AG04449 (cell line): ENCODE measurements around the gene LRSAM1.

Experiments
- CTCF ChIA-PET: fragments of 350-600 bp; formaldehyde crosslinking; extraction: SDS; loops from one replicate; lab custom pipeline; 2021; ENCODE audit warnings: antibody characterized with exemption; lab: Yijun Ruan, JAX
- POLR2A ChIA-PET: fragments of 400-600, 350-600 bp; formaldehyde crosslinking; extraction: SDS; loops from one replicate; lab custom pipeline; 2020; ENCODE audit warnings: antibody characterized with exemption, inconsistent platforms; lab: Yijun Ruan, JAX
- DNase-seq: peaks from one replicate; pipeline ENCODE4 v3.0.0-alpha.2; 2010; ENCODE audit warnings: low read depth, low spot score
- H3K4me3 ChIP-seq: 2 replicates; pipeline ENCODE4 v1.5.1; 2011; ENCODE audit warnings: low read depth, mild to moderate bottlenecking, control low read depth, low read length
- TF ChIP-seq, protein P1 (sequence below): IDR thresholded peaks from one replicate; pipeline ENCODE4 v1.5.1; 2011; ENCODE audit warnings: mild to moderate bottlenecking, moderate library complexity, low read length, control low read depth, inconsistent platforms; ENCODE audit not compliant: insufficient read depth; ENCODE audit errors: missing control alignments

LRSAM1 gene

DNA sequence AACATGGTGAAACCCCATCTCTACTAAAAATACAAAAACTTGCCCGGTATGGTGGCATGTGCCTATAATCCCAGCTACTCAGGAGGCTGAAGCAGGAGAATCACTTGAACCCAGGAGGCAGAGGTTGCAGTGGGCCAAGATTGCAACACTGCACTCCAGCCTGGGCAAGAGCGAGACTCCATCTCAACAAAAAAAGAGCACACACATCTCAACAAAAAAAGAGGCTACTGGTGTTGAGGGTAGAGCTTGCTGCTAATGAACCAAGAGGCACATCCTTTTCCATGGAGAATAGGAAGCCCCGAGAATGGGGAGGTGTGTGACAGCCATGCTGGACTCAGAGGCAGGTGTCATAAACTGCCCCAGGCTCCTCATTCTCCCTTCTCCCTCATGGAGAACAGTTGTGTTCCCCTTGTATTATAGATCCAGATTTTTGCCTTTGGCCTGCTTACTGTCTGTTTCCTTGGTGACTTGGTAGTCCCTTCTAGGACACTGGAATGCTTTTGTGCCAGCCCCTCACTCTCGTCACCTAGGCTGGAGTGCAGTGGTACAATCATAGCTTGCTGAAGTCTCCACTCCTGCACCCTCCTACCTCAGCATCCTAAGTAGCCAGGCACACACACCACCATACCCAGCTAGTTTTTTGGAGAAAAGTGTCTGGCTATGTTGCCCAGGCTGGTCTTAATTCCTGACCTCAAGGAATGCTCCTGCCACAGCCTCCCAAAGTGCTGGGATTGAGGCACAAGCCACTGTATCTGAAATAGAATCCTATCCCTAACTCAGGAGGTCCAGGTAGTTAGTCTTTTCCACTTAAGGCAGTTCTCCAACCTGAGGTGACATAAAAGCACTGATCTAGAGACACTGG is 5.2 kb upstream of the LRSAM1 start:
- ChIA-PET POLR2A (interaction anchor here (0.6 to 1.0 kb wide), 2 partner anchors 116 to 478 kb away, joined by 3 read pairs; no protein-coding TSS in a partner anchor), CTCF (no interaction called here)
- no peak for DNase-seq
- TF ChIP-seq, protein P1, sequence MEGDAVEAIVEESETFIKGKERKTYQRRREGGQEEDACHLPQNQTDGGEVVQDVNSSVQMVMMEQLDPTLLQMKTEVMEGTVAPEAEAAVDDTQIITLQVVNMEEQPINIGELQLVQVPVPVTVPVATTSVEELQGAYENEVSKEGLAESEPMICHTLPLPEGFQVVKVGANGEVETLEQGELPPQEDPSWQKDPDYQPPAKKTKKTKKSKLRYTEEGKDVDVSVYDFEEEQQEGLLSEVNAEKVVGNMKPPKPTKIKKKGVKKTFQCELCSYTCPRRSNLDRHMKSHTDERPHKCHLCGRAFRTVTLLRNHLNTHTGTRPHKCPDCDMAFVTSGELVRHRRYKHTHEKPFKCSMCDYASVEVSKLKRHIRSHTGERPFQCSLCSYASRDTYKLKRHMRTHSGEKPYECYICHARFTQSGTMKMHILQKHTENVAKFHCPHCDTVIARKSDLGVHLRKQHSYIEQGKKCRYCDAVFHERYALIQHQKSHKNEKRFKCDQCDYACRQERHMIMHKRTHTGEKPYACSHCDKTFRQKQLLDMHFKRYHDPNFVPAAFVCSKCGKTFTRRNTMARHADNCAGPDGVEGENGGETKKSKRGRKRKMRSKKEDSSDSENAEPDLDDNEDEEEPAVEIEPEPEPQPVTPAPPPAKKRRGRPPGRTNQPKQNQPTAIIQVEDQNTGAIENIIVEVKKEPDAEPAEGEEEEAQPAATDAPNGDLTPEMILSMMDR, result no peak
- H3K4me3 ChIP-seq, result no peak overlapping the region

DNA sequence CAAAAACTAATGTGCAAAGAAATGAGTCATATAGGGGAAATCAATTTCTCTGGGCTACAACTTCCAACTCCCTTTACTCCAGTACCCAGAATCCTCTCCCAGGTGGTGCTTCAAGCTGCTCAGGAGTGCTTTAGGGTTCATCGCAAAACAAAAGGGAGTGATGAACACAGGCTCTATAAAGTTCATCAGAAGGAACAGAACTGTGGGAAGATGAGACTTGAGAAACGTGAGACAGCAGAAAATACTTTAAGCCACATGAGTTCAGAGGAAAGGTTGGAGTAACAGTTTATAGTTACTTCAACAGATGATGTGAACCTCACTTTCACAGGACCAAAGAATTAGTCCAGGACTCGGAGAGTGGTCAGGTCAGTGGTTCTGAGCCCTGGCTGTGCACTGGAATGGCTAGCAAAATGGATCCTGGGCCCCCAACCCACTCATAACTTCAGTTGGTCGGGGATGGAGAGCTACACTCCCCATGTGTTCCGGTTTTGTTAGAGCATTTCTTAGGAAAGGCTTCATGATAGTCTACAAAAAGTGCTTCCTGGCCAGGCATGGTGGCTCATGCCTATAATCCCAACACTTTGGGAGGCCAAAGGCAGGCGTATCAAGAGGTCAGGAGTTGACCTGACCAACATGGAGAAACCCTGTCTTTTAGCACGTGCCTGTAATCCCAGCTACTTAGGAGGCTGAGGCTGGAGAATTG is 4.4 kb upstream of the LRSAM1 start:
- CTCF ChIA-PET, result interaction anchor here (1.7 kb wide), 1 partner anchor 232 kb away, joined by 4 read pairs; no protein-coding TSS in a partner anchor
- no peak overlapping the region for H3K4me3 ChIP-seq
- POLR2A ChIA-PET, result interaction anchor here (0.6 to 1.0 kb wide), 2 partner anchors 115 to 478 kb away, joined by 3 read pairs; no protein-coding TSS in a partner anchor
- TF ChIP-seq, protein P1, result no peak
- no peak for DNase-seq

DNA sequence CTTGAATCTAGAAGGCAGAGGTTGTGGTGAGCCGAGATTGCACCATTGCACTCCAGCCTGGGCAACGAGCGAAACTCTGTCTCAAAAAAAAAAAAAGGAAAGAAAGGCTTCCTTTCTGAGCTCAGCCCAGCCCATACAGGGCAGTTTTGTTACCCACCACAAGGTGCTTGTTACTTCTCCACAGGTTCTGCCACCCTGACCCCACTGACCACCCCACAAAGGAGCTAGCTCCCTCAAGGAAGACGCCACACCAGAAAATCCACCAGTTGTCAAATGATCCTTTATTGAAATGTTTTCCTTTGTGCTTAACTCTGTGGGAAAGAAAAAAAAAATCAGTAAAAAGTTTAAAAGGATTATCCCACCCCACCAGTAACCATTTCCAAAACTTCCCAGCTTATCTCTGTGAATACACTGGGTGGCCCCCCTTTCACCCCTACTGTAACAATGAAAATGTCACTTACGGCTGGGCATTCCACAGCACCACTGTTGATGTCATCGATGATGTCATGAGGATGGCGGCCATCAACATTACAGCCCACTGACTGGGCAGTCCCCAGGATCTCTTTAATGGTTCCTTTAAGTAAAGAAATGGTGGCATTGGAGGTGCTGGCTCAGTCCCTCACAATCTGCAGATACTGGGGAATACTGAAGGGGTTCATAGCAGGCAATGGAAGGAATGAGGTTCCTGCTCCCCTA is 3.7 kb upstream of the LRSAM1 start:
- ChIA-PET CTCF (interaction anchor here (0.7 to 1.7 kb wide), 3 partner anchors 12 to 242 kb away, joined by 3 to 4 read pairs (median 3); no protein-coding TSS in a partner anchor), POLR2A (interaction anchor here (0.6 kb wide), 1 partner anchor 523 kb away, joined by 3 read pairs; no protein-coding TSS in a partner anchor)
- no peak overlapping the region for H3K4me3 ChIP-seq
- no peak for DNase-seq
- TF ChIP-seq, protein P1, result no peak

DNA sequence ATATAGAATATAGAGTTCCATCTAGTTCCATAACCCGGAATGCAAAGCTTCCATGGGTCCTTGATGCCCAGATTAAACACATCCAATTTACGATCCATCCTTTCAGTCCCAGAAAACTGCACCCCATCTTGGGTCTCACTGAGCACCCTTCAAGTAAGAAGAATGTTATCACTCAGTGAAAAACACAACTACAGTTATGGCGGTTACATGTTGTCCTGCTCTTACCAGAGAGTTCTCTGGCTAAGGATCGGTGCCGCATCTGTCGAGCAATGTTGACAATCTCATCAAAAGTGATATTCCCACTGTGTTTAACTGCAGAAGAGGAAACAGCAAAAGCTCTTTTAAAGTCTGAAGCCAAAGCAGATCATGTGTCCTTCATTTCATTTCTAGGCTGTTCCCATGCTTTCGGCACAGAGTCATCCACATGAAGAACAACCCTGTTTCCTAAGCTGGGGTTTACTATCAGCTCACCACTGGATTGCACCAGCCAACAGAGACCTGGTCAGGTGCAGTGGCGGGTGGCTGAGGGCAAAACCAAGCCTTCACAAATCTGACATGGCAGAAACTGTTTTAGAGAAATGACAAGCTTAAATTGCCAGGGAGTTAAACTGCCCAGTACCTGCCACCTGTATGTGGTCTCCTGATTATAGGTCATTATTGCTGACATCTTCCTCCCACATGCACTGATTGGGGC is 3.1 kb upstream of the LRSAM1 start:
- peak overlapping the region; percentile 98 for H3K4me3 ChIP-seq
- ChIA-PET CTCF (interaction anchor here (0.7 to 1.7 kb wide), 3 partner anchors 12 to 243 kb away, joined by 3 to 4 read pairs (median 3); no protein-coding TSS in a partner anchor), POLR2A (no interaction called here)
- TF ChIP-seq, protein P1, result no peak
- no peak for DNase-seq

DNA sequence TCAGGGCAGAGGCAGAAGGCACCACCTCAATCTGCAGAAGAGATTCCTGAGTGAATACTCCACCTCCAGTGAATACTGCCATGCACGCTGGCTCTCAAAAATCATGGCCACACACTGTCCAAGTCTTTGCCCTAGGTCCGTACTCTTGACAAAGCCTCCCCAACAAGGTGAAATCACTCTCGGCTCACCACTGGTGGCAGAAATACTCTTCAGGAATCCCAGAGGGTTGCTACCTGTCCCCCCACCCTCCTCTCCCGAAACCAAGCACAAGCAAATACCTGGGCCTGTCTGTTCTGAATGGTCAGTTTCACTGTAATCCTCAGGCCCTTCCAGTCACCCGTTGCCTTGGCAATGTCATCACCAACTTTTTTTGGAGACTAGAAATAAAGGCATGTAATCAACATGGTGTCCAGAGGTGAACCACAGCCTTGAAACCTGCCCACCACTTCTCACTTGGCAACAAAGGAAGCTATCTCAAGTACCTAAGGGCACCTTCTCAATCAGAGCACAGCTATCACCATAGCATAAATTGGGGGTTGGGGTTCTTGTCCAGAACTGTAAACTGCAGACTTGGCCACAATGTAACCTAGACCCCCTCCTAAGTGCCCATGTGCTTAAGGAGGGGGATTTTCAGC is 1.9 kb upstream of the LRSAM1 start:
- CTCF ChIA-PET, result interaction anchor here (0.8 to 1.8 kb wide), 6 partner anchors 10 to 511 kb away, joined by 3 to 6 read pairs (median 4); no protein-coding TSS in a partner anchor
- TF ChIP-seq, protein P1, result no peak
- DNase-seq, result no peak
- POLR2A ChIA-PET, result interaction anchor here (0.7 to 1.4 kb wide), 4 partner anchors 9 to 153 kb away, joined by 4 to 5 read pairs (median 4); partner anchors contain the start of gene ZNF79
- peak overlapping the region; percentile 98 for H3K4me3 ChIP-seq
